GM21447 (cell line): Measurements from ENCODE around the gene RAD51C.
"Not testable (repeated sequence)": the region's sequence is repeated elsewhere in the genome, so short reads cannot be mapped to it uniquely, and the experiment has no call there.

Experiments used
- ATAC-seq: cut with Tn5 transposase; IDR thresholded peaks from one replicate; pipeline ENCODE4 v1.9.1; 2021; ENCODE audit not compliant: unreplicated experiment

RAD51C gene

GRCh38 chr17:58680038-58680369 lies 12.4 kb upstream of the RAD51C start:
- ATAC-seq: no peak

- ATAC-seq: no peak
Measured at GRCh38 chr17:58684003-58684402, 8.4 kb upstream of the RAD51C start.

GRCh38 chr17:58684462-58684861 lies 7.9 kb upstream of the RAD51C start:
- not testable (repeated sequence) for ATAC-seq

- ATAC-seq: no peak
Measured at GRCh38 chr17:58686980-58687379, 5.4 kb upstream of the RAD51C start.

- ATAC-seq: no peak
Measured at GRCh38 chr17:58688521-58688920, 3.9 kb upstream of the RAD51C start.

GRCh38 chr17:58690033-58690432 lies 2.4 kb upstream of the RAD51C start:
- not testable (repeated sequence) for ATAC-seq

GRCh38 chr17:58691701-58692238 lies 632 bp upstream of the RAD51C start, which contains the start of gene TEX14:
Gene TEX14 (minus strand): TSS chr17:58692045. CDS start chr17:58652001, 40,044 bp downstream.
- ATAC-seq: no peak

- ATAC-seq: no peak
Measured at GRCh38 chr17:58693208-58693607, 806 bp downstream of the RAD51C start.

GRCh38 chr17:58693751-58694150 lies 1.3 kb downstream of the RAD51C start:
- ATAC-seq: no peak

- ATAC-seq: no peak
Measured at GRCh38 chr17:58694302-58694701, 1.9 kb downstream of the RAD51C start.

- no peak for ATAC-seq
Measured at GRCh38 chr17:58694826-58695225, 2.4 kb downstream of the RAD51C start.

GRCh38 chr17:58699771-58700170 lies 7.4 kb downstream of the RAD51C start:
- no peak for ATAC-seq

GRCh38 chr17:58702045-58702476 lies 9.7 kb downstream of the RAD51C start:
- peak; percentile 59 for ATAC-seq

- ATAC-seq: no peak
Measured at GRCh38 chr17:58702708-58703107, 10.3 kb downstream of the RAD51C start.

- ATAC-seq: no peak
Measured at GRCh38 chr17:58703137-58703915, 10.9 kb downstream of the RAD51C start.

GRCh38 chr17:58703916-58704286 lies 11.5 kb downstream of the RAD51C start:
- no peak for ATAC-seq

- ATAC-seq: no peak
Measured at GRCh38 chr17:58706351-58707140, 14.1 kb downstream of the RAD51C start.

GRCh38 chr17:58710948-58711552 lies 18.6 kb downstream of the RAD51C start:
- ATAC-seq: no peak

- ATAC-seq: no peak
Measured at GRCh38 chr17:58722274-58722673, 29.9 kb downstream of the RAD51C start.

- ATAC-seq: no peak
Measured at GRCh38 chr17:58722696-58723095, 30.3 kb downstream of the RAD51C start.

GRCh38 chr17:58728798-58729197 lies 36.4 kb downstream of the RAD51C start:
- no peak for ATAC-seq

- no peak for ATAC-seq
Measured at GRCh38 chr17:58730937-58731336, 38.5 kb downstream of the RAD51C start.
